ENCODE results near the gene TP53INP2. TPM values are rescaled to one million over a fixed set of nuclear protein-coding genes. Genes with fewer than 3 reads are reported as not detected.
A peak's percentile ranks its signal among the peaks of the same experiment; 100 is the strongest.

The TP53INP2 gene
- total and polyA plus RNA-seq, 2 of the 13 experiments (the other 11 are each of a cell fraction or from before 2014, with no cell fraction given) = 5.2 to 18.8 TPM

DNA sequence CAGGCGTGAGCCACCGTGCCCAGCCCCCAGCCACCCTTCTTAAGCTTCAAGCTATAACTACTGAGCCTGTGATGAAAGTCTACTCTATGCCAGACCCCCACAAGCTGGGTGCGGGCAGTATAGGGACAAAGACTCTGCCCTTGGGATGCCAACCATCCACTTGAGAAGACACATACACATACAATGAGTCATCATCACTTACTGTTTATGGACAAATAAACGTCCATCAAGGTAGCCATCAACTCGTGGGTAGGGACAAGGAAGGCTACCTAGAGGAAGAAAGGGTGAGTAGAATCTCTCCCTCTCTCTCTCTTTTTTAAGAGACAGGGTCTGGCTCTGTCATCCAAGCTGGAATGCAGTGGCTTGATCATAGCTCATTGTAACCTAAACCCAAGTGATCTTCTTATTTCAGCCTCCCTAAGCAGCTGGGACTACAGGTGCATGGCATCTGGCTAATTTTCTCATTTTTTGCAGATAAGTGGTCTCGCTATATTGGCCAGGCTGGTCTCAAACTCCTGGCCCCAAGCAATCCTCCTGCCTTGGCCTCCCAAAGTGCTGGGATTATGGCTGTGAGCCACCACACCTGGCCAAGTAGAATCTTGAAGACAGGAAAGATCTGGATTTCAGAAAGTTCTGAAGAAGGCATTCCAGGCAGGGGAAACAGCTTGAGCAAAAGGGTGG, 2.6 kb upstream of the TP53INP2 start (continued):
- TF ChIP-seq, protein P1, sequence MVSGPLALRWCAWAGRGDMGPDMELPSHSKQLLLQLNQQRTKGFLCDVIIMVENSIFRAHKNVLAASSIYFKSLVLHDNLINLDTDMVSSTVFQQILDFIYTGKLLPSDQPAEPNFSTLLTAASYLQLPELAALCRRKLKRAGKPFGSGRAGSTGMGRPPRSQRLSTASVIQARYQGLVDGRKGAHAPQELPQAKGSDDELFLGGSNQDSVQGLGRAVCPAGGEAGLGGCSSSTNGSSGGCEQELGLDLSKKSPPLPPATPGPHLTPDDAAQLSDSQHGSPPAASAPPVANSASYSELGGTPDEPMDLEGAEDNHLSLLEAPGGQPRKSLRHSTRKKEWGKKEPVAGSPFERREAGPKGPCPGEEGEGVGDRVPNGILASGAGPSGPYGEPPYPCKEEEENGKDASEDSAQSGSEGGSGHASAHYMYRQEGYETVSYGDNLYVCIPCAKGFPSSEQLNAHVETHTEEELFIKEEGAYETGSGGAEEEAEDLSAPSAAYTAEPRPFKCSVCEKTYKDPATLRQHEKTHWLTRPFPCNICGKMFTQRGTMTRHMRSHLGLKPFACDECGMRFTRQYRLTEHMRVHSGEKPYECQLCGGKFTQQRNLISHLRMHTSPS (CRISPR knock-in tag; IDR thresholded peaks at IDR 0.05; ENCODE audit: low read depth) = peak; percentile 42; the same call in 1 of the 2 replicates
- no peak for TF ChIP-seq TAF1 (CRISPR knock-in tag; IDR thresholded peaks at IDR 0.05)
- TF ChIP-seq ZNF121 (CRISPR knock-in tag; IDR thresholded peaks at IDR 0.05) = peak; percentile 71; the same call in 1 of the 2 replicates
- TF ChIP-seq ZNF792 (CRISPR knock-in tag; IDR thresholded peaks at IDR 0.05) = 0 out of 2 replicates have a peak, but pooled peaks have one; percentile 2
- TF ChIP-seq ZSCAN9 (CRISPR knock-in tag; IDR thresholded peaks at IDR 0.05; ENCODE audit: borderline replicate concordance) = peak; percentile 4; the same call in 1 of the 2 replicates
- TF ChIP-seq, protein P2, sequence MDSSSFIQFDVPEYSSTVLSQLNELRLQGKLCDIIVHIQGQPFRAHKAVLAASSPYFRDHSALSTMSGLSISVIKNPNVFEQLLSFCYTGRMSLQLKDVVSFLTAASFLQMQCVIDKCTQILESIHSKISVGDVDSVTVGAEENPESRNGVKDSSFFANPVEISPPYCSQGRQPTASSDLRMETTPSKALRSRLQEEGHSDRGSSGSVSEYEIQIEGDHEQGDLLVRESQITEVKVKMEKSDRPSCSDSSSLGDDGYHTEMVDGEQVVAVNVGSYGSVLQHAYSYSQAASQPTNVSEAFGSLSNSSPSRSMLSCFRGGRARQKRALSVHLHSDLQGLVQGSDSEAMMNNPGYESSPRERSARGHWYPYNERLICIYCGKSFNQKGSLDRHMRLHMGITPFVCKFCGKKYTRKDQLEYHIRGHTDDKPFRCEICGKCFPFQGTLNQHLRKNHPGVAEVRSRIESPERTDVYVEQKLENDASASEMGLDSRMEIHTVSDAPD (CRISPR knock-in tag; IDR thresholded peaks at IDR 0.05) = 0 out of 2 replicates have a peak, but pooled peaks have one; percentile 10
- no peak for TF ChIP-seq ZFY (CRISPR knock-in tag; IDR thresholded peaks at IDR 0.05)
- TF ChIP-seq SAP130 (CRISPR knock-in tag; IDR thresholded peaks at IDR 0.05; ENCODE audit: low read depth) = 0 out of 2 replicates have a peak, but pooled peaks have one; percentile 8
- 0 out of 2 replicates have a peak, but pooled peaks have one; percentile 48 for TF ChIP-seq SETDB1 (CRISPR knock-in tag; IDR thresholded peaks at IDR 0.05; ENCODE audit: borderline replicate concordance)
- TF ChIP-seq FOSL2 (CRISPR knock-in tag; IDR thresholded peaks at IDR 0.05) = peak; percentile 89
- peak; percentile 38; the same call in 1 of the 2 replicates for TF ChIP-seq REPIN1 (CRISPR knock-in tag; IDR thresholded peaks at IDR 0.05; ENCODE audit: borderline replicate concordance, low read depth)
- peak; percentile 35; the same call in 1 of the 2 replicates for TF ChIP-seq FOSL1 (CRISPR knock-in tag; IDR thresholded peaks at IDR 0.05; ENCODE audit: borderline replicate concordance)
- TF ChIP-seq, protein P3, sequence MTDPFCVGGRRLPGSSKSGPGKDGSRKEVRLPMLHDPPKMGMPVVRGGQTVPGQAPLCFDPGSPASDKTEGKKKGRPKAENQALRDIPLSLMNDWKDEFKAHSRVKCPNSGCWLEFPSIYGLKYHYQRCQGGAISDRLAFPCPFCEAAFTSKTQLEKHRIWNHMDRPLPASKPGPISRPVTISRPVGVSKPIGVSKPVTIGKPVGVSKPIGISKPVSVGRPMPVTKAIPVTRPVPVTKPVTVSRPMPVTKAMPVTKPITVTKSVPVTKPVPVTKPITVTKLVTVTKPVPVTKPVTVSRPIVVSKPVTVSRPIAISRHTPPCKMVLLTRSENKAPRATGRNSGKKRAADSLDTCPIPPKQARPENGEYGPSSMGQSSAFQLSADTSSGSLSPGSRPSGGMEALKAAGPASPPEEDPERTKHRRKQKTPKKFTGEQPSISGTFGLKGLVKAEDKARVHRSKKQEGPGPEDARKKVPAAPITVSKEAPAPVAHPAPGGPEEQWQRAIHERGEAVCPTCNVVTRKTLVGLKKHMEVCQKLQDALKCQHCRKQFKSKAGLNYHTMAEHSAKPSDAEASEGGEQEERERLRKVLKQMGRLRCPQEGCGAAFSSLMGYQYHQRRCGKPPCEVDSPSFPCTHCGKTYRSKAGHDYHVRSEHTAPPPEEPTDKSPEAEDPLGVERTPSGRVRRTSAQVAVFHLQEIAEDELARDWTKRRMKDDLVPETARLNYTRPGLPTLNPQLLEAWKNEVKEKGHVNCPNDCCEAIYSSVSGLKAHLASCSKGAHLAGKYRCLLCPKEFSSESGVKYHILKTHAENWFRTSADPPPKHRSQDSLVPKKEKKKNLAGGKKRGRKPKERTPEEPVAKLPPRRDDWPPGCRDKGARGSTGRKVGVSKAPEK (CRISPR knock-in tag; IDR thresholded peaks at IDR 0.05; ENCODE audit: borderline replicate concordance) = no peak
- TF ChIP-seq ZNF317 (CRISPR knock-in tag; IDR thresholded peaks at IDR 0.05) = 0 out of 2 replicates have a peak, but pooled peaks have one; percentile 17
- TF ChIP-seq RELA (CRISPR knock-in tag; IDR thresholded peaks at IDR 0.05) = no peak
- TF ChIP-seq, protein P4, sequence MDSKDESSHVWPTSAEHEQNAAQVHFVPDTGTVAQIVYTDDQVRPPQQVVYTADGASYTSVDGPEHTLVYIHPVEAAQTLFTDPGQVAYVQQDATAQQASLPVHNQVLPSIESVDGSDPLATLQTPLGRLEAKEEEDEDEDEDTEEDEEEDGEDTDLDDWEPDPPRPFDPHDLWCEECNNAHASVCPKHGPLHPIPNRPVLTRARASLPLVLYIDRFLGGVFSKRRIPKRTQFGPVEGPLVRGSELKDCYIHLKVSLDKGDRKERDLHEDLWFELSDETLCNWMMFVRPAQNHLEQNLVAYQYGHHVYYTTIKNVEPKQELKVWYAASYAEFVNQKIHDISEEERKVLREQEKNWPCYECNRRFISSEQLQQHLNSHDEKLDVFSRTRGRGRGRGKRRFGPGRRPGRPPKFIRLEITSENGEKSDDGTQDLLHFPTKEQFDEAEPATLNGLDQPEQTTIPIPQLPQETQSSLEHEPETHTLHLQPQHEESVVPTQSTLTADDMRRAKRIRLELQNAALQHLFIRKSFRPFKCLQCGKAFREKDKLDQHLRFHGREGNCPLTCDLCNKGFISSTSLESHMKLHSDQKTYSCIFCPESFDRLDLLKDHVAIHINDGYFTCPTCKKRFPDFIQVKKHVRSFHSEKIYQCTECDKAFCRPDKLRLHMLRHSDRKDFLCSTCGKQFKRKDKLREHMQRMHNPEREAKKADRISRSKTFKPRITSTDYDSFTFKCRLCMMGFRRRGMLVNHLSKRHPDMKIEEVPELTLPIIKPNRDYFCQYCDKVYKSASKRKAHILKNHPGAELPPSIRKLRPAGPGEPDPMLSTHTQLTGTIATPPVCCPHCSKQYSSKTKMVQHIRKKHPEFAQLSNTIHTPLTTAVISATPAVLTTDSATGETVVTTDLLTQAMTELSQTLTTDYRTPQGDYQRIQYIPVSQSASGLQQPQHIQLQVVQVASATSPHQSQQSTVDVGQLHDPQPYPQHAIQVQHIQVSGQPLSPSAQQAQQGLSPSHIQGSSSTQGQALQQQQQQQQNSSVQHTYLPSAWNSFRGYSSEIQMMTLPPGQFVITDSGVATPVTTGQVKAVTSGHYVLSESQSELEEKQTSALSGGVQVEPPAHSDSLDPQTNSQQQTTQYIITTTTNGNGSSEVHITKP (CRISPR knock-in tag; IDR thresholded peaks at IDR 0.05; ENCODE audit: low read depth) = 0 out of 2 replicates have a peak, but pooled peaks have one; percentile 2
- TF ChIP-seq, protein P5, sequence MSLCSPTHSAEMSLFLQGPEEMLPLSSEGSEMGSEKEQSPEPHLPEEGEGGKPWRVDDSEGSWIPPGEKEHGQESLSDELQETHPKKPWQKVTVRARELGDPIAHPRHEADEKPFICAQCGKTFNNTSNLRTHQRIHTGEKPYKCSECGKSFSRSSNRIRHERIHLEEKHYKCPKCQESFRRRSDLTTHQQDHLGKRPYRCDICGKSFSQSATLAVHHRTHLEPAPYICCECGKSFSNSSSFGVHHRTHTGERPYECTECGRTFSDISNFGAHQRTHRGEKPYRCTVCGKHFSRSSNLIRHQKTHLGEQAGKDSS (CRISPR knock-in tag; IDR thresholded peaks at IDR 0.05; ENCODE audit: borderline replicate concordance, low read depth) = no peak
- TF ChIP-seq RAD21 (CRISPR knock-in tag; IDR thresholded peaks at IDR 0.05) = no peak
- TF ChIP-seq ZNF879 (CRISPR knock-in tag; IDR thresholded peaks at IDR 0.05) = 0 out of 2 replicates have a peak, but pooled peaks have one; percentile 7
